NCI-H446 (cell line): ENCODE measurements around the gene SERTAD4.
"Not testable (repeated sequence)": the region's sequence is repeated elsewhere in the genome, so short reads cannot be mapped to it uniquely, and the experiment has no call there.

Experiments used
- DNase-seq, 2 experiments: peaks; one replicate each; lab custom pipeline; 2025; lab: John Stamatoyannopoulos, UW

Gene SERTAD4

DNA sequence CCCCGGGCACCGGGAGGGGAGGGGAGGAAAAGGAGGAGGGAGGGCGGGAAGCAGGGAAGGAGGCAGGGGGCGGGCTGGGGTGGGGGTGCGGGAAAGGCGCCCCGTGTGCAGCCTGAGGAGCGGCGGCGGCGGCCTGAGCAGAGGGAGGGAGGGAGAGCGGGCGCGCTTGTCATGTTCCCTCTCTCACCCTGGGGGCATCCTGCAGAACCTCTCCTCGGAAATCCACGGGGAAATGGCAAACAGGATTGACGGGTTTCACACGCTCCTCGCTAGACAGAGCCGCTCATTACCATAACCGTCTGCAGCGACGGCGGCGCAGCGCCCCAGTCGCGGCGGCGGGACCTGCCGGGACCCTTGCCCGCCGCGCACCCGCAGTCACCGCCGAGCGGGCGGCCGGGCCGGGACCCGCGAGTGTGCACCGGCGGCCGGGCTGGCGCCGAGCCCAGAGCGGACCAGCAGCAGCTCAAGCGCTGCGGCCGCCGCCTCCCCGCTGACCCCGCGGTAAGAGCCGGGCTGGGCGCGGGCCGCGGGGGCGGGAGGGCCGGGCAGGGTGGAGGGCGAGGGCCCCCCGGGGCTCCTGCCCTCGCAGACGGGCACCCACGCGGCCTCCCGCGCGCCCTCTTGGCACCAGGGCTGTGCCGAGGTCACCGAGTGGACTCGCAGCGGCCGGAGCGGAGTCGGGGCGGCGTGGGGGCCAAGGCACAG is at the start of gene SERTAD4:
Gene SERTAD4 (plus strand): TSS at position 286 of the 705 bp plus-strand sequence. CDS start 5,165 bp downstream, outside the sequence.
- DNase-seq, result peak in 1 of 2 experiments; percentile 28

DNA sequence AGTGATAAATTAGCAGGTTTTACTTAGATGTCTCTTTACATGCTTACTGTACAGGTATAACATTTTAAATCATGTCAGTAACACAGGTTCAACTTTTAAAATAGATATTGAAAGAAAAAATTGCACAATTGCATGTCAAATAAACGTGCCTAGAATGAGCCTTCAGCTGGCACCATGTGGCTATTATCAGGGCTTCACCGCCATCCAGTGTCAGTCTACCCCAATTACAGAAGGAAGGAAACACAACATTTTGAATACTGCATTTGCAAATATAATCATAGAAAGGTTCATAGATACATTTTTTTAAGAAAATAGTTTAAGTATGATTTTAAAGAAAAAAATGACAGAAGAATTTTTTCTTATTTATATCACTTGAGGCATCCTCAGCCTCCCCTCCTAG is 47.5 kb upstream of the SERTAD4 start:
- DNase-seq, result no peak

DNA sequence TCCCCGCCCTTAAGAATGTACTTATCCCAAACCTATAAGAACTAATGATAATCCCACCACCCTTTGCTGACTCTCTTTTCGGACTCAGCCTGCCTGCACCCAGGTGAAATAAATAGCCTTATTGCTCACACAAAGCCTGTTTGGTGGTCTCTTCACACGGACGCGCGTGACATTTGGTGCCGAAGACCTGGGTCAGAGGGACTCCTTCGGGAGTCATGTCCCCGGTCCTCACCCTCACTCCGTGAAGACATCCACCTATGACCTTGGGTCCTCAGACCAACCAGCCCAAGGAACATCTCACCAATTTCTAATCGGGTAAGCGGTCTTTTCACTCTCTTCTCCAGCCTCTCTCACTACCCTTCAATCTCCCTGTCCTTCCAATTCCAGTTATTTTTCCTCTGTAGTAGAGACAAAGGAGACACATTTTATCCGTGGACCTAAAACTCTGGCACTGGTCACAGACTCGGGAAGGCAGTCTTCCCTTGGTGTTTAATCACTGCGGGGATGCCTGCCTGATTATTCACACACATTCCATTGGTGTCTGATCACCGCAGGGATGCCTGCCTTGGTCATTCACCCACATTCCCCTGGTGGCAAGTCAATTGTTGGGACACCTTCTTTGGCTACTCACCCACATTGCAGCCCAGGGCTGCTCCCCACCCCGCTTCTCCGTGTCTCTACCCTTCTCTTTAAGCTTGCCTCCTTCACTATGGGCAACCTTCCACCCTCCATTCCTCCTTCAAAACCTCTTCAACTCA is 44.6 kb upstream of the SERTAD4 start:
- DNase-seq, result not testable (repeated sequence)

DNA sequence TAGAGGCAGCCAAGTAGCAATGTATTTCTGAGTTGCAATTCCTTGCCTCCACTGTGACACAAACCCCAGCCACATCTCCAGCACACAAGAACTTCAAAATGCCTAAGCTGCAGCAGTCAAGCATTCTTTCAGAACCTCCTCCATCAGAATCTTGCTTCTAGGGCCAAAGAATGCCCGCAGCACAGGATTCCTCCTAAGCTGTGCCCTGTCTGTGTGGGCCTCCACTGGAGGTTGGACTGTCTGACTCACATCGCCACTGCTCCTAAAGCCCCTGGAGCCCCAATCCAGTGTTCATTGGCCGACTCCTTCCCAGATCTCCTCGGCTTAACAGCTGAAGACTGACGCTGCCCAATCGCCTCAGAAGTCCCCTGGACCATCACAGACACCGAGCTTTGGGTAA is 43.2 kb upstream of the SERTAD4 start:
- DNase-seq, result no peak

DNA sequence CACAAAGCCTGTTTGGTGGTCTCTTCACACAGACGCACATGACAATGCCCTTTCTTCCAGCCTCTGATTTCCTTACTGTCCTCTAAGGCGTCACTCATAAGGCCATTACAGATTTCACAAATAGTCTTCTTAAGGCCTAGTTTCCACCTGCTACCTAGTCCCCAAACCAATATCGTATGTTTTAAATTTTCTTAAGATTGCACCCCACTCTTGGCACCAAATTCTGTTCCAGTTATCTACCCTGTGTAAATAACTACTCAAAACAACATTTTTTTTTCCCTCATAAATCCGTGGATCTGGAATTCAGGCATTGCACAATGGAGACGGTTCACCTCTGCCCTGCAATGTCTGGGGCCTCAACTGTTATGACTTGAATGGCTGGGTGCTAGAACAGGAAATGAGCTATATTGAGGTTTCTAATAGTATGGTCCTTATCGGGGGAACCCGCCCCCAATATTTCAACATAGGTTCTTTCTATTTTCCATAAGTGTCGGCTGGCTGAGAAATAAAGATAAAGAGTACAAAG is 36.9 kb upstream of the SERTAD4 start:
- DNase-seq, result no peak

DNA sequence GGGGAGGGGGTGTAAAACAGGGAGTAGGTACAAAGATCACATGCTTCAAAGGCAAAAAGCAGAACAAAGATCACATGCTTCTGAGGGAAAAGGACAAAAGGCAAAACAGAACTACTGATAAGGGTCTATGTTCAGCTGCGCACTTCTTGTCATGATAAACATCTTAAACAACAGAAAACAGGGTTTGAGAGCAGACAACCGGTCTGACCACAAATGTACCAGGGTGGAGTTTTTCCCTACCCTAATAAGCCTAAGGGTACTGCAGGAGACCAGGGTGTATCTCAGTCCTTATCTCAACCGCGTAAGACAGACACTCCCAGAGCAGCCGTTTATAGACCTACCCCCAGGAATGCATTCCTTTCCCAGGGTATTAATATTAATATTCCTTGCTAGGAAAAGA is 36.3 kb upstream of the SERTAD4 start:
- not testable (repeated sequence) for DNase-seq

DNA sequence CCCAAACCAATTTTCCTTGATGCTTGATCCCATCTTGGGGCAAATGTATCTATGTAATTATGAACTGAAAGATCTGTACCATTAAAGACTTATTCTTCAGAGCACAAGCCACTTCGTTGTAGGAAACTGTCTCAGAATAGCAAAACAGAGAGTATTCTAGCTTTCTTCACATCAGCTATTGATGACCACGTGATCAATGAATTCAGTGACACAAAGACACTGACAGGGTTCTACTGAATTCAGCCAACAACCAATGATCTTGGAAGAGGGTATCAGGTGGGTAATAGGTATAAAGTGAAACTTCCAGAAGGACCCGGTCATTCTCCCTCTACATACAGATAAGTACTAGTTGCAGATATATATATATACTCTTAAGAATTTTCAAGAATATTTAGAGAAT is 33.8 kb upstream of the SERTAD4 start:
- DNase-seq, result no peak

DNA sequence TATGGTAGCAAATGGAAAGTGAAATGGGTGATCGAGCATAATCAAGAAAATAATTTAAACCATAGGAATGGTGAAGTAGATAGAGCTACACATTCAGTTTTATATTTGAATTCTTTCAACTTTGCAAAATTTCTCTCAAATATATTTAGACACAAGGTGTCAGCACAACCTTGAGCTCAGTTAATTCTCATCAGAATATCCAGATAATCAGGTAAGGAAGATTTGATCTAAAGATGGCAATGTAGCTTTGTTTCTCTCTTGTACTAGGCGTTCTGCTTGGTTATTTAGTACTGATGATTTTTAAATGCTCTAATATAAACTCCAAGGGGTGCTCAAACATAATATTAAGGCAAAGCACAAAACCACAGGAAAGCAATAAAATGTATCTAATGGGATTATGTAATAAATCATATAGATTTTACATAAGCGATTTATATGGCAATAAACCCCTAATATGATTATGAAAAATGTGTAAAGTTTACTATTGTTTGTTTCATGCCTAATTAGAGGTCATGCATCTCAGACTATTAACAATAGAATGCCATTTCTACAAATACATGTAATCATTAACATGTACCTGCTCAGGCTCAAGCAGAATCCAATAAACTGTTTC is 32.4 kb upstream of the SERTAD4 start:
- DNase-seq, result no peak

DNA sequence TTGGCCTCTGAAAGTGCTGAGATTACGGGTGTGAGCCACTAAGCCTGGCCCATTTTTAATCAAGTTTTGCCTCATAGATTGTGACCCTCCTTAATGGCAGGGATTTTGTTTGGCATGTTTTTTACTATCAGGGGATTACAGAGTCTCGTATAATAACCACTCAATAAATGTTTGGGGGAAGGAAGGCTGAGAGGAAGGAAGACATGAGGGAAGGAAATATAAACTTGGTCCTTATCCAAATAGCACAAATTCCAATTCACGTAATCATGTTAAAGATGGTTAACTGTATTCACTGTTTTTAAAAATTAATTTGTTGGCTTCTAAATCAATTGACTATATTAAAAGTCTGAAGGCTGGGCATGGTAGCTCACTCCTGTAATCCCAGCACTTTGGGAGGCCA is 30.9 kb upstream of the SERTAD4 start:
- no peak for DNase-seq

DNA sequence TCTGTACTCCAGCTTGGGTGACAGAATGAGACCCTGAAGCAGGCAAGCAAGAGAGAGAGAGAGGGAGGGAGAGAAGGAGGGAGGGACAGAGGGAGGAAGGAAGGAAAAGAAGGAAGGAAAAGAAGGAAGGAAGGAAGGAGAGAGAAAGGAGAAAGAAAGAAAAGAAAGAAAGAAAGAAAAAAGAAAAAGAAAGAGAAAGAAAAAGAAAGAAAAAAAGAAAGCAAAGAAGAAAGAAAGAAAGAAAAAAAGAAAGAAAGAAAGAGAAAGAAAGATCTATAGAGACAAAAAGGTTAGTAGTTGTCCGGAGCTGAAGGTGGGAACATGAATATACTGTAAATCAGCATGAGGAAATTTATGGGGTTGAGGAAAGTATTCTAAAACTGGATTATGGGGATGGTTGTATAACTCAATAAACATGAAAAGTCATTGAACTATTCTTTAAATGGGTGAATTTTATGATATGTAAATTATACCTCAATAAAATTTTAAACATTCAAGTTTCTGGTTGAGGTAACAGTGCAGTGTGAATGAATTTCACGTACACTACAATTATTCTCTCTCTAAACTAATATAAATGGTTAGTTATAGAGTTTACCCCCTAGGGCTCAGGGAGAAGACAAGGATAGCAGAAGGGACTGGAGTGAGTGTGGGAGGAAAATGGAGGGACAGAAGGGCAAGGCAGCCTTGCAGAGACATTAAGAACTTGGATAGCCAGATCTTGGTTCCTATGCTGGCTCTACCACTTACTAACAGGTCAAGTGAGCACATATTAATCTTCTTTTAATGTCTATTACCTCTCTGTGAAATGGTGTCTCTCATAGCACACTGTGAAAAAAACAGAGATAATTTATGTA is 24.8 kb upstream of the SERTAD4 start:
- no peak for DNase-seq

DNA sequence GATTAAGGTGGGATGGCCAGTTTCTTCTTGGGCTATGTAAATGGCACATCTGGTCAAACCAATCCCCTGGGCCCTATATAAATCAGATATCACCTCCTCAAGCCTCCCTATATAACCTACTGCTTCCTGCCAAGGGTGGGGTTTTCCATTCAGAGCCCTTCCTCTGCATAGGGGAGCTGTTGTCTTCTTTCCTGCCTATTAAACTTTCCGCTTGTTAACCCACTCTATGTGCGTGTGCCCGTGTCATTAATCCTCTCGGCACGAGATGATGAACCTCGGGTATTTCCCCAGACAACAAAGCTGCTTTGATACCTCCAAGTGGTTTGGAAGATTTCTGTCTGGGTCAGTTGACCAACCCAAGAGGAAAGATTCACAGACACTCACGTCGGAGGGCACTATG is 19.3 kb upstream of the SERTAD4 start:
- DNase-seq, result no peak

DNA sequence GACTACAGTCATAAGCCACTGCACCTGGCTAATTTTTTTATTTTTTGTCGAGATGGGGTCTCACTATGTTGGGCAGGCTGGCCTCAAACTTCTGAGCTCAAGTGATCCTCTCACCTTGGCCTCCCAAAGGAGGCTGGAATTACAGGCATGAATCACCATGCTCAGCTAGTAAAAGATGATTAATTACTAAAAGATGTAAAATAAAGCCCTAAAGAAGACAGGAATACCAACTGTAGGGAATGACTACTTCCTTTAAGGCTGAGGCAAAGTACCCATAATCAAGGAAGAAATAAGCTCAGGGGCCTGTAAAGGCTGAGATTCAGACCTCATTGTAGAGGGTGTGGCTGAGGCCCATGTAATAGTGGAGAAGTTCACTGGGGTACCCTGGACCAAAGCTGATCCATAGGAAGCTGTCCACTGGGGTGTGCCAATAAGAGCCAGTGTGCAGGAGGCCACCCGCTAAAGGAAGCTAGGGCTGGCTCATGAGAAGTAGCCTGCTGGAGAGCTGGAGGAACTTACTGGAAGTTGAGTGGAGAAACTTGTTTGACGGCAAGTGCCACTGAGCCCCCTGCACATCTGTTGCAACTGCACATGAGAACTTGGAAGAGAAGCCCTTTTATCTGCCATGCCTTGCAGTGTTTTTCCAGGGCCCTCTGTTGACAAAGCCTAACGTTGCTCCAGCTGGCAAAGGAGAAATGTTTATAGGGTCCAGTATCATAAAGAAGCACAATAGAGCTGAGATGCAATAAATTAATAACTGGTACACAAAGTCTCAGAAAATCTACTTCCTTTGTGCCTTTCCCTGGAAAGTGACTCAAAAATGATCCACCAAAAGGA is 17.8 kb upstream of the SERTAD4 start:
- no peak for DNase-seq

DNA sequence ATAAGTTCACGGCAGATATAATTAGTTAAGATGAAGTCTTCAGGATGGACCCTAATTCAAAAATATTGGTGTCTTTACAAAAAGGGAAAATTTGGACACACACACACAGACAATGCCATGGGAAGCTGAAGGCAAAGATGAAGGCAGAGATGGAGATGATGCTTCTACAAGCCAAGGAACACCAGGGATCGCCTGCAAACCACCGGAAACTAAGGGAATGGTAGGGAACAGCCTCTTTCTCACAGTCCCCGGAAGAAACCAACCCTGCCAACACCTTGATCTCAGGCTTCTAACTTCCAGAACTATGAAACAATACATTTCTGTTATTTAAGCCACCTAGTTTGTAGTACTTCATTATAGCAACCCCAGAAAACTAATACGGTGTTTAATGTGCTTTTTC is 15.1 kb upstream of the SERTAD4 start:
- DNase-seq, result no peak

DNA sequence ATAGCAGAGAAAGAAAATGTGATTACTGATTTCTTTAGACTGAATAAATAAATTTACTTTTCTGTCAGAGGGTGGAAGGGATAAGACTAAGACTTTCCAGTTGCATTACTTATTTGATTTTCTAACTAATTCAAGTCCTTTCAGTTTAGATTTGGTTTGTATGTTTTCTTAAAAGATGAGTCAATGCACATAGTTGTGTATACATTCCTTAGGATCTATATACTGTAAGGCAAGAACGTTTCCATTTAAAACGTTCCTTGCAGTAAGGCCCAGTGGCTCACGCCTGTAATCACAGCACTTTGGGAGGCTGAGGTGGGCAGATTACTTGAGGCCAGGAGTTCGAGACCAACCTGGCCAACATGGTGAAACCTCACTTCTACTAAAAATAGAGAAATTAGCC is 14.5 kb upstream of the SERTAD4 start:
- no peak for DNase-seq

DNA sequence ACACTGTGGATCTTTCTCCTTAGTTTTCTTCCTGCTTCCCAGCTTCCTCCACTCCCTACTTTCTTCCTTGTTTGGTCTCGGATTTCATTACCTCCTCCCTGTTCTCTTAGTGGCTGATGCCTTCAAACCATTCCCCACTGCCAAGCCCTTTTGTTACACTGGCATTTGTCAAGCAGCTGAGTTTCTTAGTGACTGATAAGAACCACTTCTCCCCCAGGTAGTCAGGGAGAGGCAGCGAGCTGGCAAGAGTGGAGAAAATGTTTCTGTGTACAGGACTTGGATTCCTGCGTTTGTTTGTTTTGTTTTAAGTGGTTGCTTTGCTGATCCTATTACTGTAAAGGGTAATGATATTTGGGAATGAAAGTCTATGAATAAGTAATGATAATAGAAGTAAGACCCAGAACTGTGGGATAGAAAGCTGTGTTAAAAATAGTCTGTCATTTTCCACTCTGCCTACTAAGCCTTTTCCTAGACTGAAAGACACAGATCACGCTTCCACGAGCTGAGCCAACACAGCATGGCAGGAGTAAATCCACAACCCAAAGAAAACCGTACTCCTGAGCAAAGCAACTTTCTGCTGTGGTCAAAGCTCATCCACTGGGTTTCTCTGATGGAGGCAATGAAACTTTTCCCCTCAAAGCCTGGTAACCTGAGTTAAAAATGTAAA is 10.1 kb upstream of the SERTAD4 start:
- no peak for DNase-seq

DNA sequence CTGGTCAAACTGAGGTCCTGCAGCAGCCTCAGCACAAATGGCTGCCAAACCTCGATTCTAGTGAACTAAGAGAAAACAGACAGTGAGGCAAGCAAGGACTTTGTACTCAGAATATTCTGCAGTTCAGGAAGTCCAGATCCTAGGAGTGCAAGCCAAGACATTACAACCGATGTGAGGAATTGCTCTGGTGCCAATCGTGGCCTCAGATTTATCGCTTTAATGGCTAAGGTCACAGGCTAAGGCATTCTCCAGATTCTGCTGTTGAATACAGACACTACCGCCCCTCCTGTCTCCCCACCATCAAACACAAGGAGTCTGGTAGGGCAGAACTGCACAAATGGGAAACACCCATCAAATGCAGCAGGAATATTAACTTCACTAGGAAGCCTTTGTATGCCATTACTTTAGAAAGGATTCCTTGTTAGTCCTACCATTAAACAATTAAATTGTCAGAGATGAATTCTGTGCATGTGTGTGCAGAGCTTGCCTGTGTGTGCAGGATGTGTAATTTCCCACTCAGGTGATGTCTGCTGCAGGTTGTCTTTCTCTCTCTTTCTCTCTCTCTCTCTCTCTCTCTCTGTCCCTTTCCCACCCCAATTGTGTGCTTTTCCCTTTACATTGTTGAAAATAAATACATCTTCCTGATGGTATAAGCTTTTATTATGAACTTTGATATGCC is 9.2 kb upstream of the SERTAD4 start:
- no peak for DNase-seq

DNA sequence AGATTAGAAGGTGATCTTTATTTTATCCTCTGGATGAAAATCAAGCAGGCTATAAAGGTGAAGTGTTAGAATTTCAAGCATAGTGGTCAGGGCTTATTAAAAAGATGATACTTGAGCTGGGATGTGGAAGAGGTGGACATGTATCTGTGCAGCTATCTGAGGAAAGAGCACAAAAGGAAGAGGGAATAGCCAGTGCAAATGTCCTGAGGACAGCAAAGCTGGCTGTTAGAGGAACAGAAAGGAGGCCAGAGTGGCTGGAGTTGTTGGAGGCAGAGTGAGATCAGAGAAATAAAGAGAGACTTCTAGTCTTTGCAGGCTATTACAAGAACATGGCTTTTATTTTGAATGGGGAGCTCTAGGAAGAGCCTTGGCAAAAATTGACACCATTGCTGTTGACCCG is 4.4 kb upstream of the SERTAD4 start:
- no peak for DNase-seq

DNA sequence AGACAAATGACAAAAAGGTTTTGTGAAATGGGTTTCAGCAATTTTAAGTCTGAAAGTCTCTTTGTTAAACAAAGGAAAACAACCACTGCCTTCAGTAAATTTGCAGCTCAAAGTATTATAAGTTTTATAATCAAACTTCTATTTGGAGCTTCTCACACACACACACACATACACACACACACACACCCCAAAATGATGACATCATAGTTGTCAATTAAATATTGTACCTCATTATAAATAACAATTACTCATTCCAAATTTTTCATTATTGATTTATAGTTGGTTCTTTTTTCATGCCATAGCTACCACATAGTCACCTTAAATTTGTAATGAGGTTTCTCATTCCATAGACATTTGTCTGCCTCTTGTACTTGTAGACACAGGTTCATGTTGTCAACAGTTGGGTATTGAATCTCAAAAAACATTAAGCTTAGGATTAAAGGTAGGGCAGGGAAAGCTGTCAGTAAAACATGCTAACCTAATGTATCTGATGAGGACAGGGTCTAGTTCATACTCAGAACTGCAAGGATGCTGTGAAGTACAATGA is 2.4 kb upstream of the SERTAD4 start:
- no peak for DNase-seq

DNA sequence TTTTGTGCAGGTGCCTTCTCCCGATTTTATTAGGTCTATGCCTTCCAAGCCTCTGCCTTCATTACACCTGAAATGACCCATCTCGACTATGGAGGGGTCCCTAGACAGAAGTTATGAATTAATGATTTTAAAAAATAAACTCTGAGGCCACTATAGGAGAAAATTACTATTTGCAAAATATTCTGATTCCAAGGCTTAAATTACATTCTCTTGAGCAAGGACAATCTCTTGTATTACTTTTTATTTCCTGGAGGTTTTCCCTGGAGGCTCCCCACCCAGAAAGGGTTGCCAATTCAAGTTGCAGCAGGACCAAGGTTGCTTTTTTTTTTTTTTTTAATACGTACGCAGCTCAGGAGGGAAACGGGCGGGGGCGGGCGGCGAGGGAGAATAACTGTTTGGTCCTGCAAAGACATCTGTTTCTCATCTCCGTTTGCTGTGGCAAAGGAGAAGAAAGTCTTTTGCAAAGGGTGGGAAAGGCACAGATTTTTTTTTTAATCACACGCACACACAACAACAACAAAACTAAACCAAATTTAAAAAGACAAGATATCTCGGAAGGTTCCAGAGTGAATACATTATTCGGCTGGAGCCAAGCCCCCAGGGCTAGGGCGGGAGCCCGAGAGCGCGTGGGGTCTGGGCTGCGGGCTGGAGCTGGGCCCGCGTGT is 618 bp upstream of the SERTAD4 start:
- DNase-seq, result no peak
